Natural killer cell (primary cell): ENCODE measurements around the gene CHERP. TPM values are rescaled to one million over a fixed set of nuclear protein-coding genes. Genes with fewer than 3 reads are reported as not detected.
A peak's percentile ranks its signal among the peaks of the same experiment; 100 is the strongest.

Source experiments
- ATAC-seq, 3 donors: fragments of 150-1000 bp in 2 of 3; fragments of 200-7000 bp in 1 of 3; cut with Tn5 transposase; 1 replicate in 1 of 3; 2 replicates in 2 of 3; pipeline ENCODE4 v1.10.0; 2021; ENCODE audit warnings: mild to moderate bottlenecking in 2 of 3, moderate library complexity in 2 of 3
- DNase-seq, 2 donors: peaks; one replicate each; pipeline versions ENCODE4 v3.0.0 to v3.0.0-alpha.2; 2013 to 2021; ENCODE audit warnings: mixed read lengths in 1 of 2
- H3K27ac ChIP-seq: one replicate; pipeline ENCODE4 v1.5.1; 2013; ENCODE audit warnings: mild to moderate bottlenecking, low read length
- H3K27me3 ChIP-seq: one replicate; pipeline ENCODE4 v1.6.1; 2013; ENCODE audit warnings: low read length; ENCODE audit not compliant: control insufficient read depth, insufficient read depth
- H3K36me3 ChIP-seq: one replicate; pipeline ENCODE4 v1.6.1; 2013; ENCODE audit warnings: low read length; ENCODE audit not compliant: control insufficient read depth, insufficient read depth
- H3K4me1 ChIP-seq: one replicate; pipeline ENCODE4 v1.6.1; 2013; ENCODE audit warnings: low read length; ENCODE audit not compliant: control insufficient read depth, insufficient read depth
- H3K4me3 ChIP-seq: one replicate; pipeline ENCODE4 v1.5.1; 2013; ENCODE audit warnings: low read length
- H3K9me3 ChIP-seq: one replicate; pipeline ENCODE4 v1.6.1; 2013; ENCODE audit warnings: low read length; ENCODE audit not compliant: control insufficient read depth, insufficient read depth
- H3K27ac Mint-ChIP-seq, 2 donors: one replicate each; pipeline ENCODE4 v1.8.0; 2022; ENCODE audit warnings: mild to moderate bottlenecking in 2 of 2, mixed read lengths in 2 of 2, moderate library complexity in 1 of 2
- H3K27me3 Mint-ChIP-seq, 2 donors: one replicate each; pipeline ENCODE4 v1.8.0; 2022; ENCODE audit warnings: low read depth in 2 of 2, mixed read lengths in 2 of 2
- H3K36me3 Mint-ChIP-seq: one replicate; pipeline ENCODE4 v1.8.0; 2022; ENCODE audit warnings: mixed read lengths
- H3K4me1 Mint-ChIP-seq, 2 donors: one replicate each; pipeline ENCODE4 v1.8.0; 2022; ENCODE audit warnings: mixed read lengths in 2 of 2
- H3K4me3 Mint-ChIP-seq: one replicate; pipeline ENCODE4 v1.8.0; 2022; ENCODE audit warnings: mild to moderate bottlenecking, moderate library complexity, mixed read lengths
- H3K9me3 Mint-ChIP-seq, 2 donors: one replicate each; pipeline ENCODE4 v1.8.0; 2022; ENCODE audit warnings: mixed read lengths in 2 of 2
- WGBS: methylation state at CpG from one replicate; pipeline ENCODE4 v1.1.7; 2013; ENCODE audit warnings: missing lambda C conversion rate; ENCODE audit not compliant: insufficient coverage; 5-methylcytosine and 5-hydroxymethylcytosine counted together
- intact Hi-C: fragments of 100-400 bp; cut with micrococcal nuclease; formaldehyde crosslinking; loops from one replicate; pipeline ENCODE4 v1.14.2; 2022
- total RNA-seq, 4 donors: library from RNA; stranded (reverse); fragments of 120-200 nt in 1 of 4; gene quantifications; one replicate each; pipeline versions ENCODE4 v1.2.3 to v1.2.4, GENCODE V29; 2013 to 2022
- TF ChIP-seq, protein P1 (sequence below): fragments of 200-600 bp; IDR thresholded peaks from one replicate; pipeline ENCODE4 v1.8.0; 2022; ENCODE audit warnings: antibody characterized with exemption

CHERP gene
- total RNA-seq, 3 donors from 2014 or later (not counting 1 experiment from before 2014, with no cell fraction given), result 46.5 to 70.8 (median 68.2) TPM

DNA sequence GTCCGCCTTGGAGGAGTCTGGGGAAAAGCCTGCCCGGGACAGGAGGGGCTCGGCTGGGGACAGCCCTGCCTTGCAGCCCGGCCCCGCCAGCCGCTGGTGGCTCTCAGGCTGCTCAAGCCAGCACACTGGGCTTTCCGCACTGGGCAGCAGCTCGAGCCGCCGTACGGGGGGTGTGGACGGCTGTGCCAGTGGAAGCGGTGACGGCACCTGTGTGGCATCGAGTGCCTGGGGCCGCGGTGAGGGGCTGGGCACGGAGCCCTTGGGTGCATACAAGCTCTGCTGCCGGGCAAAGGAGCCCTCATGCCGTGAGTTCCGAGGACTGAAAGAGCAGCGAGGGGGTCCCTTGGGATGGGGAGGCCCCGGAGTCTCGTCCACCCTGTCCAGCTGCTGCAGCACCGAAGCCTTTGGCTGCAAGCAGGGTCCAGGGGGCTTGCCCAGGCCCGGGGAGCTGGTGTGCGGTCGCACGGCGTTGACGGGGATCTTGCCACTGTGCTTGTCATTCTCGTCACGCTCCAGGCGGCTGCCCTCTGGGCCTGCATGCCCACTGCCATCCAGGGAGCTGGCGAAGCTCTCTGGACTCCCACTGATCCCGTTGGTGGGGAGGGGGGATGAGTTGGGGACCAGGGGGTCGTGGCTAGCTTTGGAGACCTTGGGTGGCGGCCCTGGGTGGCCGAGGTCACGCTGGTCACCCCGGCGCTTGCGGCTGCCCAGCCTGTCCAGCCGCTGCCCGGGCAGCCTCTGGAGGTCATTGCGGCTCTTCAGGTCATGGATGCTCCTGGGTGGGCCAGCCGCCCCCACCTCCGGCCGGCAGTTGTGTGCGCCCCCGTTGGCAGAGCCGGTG is 34.7 kb upstream of the CHERP start:
- intact Hi-C loops, result no loop called here
- TF ChIP-seq, protein P1, sequence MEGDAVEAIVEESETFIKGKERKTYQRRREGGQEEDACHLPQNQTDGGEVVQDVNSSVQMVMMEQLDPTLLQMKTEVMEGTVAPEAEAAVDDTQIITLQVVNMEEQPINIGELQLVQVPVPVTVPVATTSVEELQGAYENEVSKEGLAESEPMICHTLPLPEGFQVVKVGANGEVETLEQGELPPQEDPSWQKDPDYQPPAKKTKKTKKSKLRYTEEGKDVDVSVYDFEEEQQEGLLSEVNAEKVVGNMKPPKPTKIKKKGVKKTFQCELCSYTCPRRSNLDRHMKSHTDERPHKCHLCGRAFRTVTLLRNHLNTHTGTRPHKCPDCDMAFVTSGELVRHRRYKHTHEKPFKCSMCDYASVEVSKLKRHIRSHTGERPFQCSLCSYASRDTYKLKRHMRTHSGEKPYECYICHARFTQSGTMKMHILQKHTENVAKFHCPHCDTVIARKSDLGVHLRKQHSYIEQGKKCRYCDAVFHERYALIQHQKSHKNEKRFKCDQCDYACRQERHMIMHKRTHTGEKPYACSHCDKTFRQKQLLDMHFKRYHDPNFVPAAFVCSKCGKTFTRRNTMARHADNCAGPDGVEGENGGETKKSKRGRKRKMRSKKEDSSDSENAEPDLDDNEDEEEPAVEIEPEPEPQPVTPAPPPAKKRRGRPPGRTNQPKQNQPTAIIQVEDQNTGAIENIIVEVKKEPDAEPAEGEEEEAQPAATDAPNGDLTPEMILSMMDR, result no peak
- ATAC-seq, result no peak
- no peak for DNase-seq
- Histone ChIP-seq H3K36me3 (peaks cover 44% of the 10 kb centered on the region), H3K4me1 (peaks cover 30% of the 10 kb centered on the region), H3K27me3 (no peaks in the 10 kb centered on the region), H3K4me3 (no peak overlapping the region), H3K9me3 (no peaks in the 10 kb centered on the region), H3K27ac (no peak overlapping the region)
- Mint-ChIP-seq H3K27ac (no peak overlapping the region), H3K4me3 (no peak overlapping the region), H3K27me3 (no peaks in the 10 kb centered on the region), H3K36me3 (peaks cover 8% of the 10 kb centered on the region), H3K4me1 (peaks cover 52 to 54% of the 10 kb centered on the region in 2 donors), H3K9me3 (no peaks in the 10 kb centered on the region)
- WGBS, result 96% methylated on average over 52 of the region's 52 CpGs

DNA sequence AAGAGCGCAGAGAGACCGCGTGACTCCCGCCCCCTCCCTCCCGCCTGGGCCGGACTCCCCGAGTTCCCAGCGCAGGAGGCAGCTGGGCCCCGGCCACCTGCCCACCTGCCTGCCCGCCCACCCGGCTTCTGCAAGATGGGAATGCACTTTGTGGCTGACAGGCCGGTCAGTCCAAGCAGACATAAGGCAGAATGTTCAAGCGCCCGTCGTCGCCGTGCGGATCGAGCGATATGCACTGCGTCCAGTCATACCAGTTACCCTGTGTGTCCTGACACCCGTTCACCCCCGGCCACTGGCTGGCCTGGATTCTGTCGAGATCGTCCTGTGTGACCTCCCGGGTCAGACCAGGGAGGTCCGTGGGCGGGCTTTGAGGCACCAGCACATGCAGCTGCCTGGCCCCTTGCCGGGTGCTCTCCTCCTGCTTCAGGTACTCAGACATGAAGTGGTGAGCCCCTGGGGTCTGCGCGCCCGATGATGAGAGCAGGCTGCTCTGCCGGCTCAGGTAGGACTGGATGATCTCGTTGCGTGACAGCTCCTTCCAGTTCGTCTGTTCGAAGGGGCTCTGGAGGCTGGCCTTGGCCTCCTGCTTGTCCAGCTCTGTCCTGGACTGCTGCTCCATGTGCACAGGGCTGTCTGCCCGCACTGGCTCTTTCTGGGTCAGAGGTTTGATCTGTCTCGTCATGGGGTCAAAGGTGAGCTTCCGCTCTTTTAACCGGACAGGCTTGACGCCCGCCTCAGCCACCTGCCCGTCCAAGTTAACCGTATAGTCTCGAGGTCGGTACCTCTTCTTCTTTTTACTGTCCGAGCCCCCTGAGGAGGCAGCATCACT is 33.8 kb upstream of the CHERP start:
- H3K4me3 ChIP-seq, result no peak overlapping the region
- Mint-ChIP-seq H3K27me3 (no peaks in the 10 kb centered on the region), H3K4me1 (peaks cover 49 to 56% of the 10 kb centered on the region in 2 donors), H3K9me3 (no peaks in the 10 kb centered on the region), H3K27ac (no peak overlapping the region), H3K4me3 (no peak overlapping the region), H3K36me3 (peaks cover 8% of the 10 kb centered on the region)
- intact Hi-C loops, result no loop called here
- H3K9me3 ChIP-seq, result no peaks in the 10 kb centered on the region
- TF ChIP-seq, protein P1, result no peak
- DNase-seq, result no peak
- H3K27ac ChIP-seq, result no peak overlapping the region
- no peaks in the 10 kb centered on the region for H3K27me3 ChIP-seq
- peaks cover 28% of the 10 kb centered on the region for H3K4me1 ChIP-seq
- peaks cover 44% of the 10 kb centered on the region for H3K36me3 ChIP-seq
- 94% methylated on average over 48 of the region's 48 CpGs for WGBS
- no peak for ATAC-seq

- Mint-ChIP-seq H3K9me3 (no peaks in the 10 kb centered on the region), H3K36me3 (peaks cover 8% of the 10 kb centered on the region), H3K4me3 (peak overlapping the region; percentile 25), H3K4me1 (peaks cover 49 to 53% of the 10 kb centered on the region in 2 donors), H3K27ac (peak overlapping the region; percentile 11 to 77), H3K27me3 (no peaks in the 10 kb centered on the region)
- Histone ChIP-seq H3K36me3 (peaks cover 46% of the 10 kb centered on the region), H3K4me1 (peaks cover 32% of the 10 kb centered on the region), H3K4me3 (no peak overlapping the region), H3K27me3 (no peaks in the 10 kb centered on the region), H3K9me3 (no peaks in the 10 kb centered on the region), H3K27ac (no peak overlapping the region)
- TF ChIP-seq, protein P1, result no peak
- ATAC-seq (no peak), DNase-seq (no peak)
- WGBS, result 88% methylated on average over 2 of the region's 2 CpGs
- intact Hi-C loops, result no loop called here
Observed at GRCh38 chr19:16575282-16575681, 33.0 kb upstream of the CHERP start.
